ENCODE measurements around the gene SNAP47. TPM values are rescaled to one million over a fixed set of nuclear protein-coding genes. Genes with fewer than 3 reads are reported as not detected.
A peak's percentile ranks its signal among the peaks of the same experiment; 100 is the strongest.

Gene SNAP47
- total and polyA plus RNA-seq, 9 of the 15 experiments (the other 6 are each of a cell fraction or from before 2014, with no cell fraction given), result 2.5 to 41.3 (median 32.6) TPM

GRCh38 chr1:227729144-227729880, 5.9 kb upstream of the SNAP47 start (continued):
- no peak for TF ChIP-seq NCOR1 (IDR thresholded peaks at IDR 0.05)
- TF ChIP-seq TBP (optimal IDR thresholded peaks at IDR 0.05; ENCODE audit: low read depth, low read length), result no peak
- no peak for TF ChIP-seq TAF9B (IDR thresholded peaks at IDR 0.05; ENCODE audit: partially characterized antibody)
- peak; percentile 75 for TF ChIP-seq BHLHE40 (IDR thresholded peaks at IDR 0.05; ENCODE audit: low read length)
- TF ChIP-seq HDAC1 (IDR thresholded peaks at IDR 0.05), result no peak
- TF ChIP-seq ATF6 (CRISPR knock-in tag; IDR thresholded peaks at IDR 0.05), result no peak
- TF ChIP-seq ZBTB33 (CRISPR knock-in tag; IDR thresholded peaks at IDR 0.05), result no peak
- TF ChIP-seq FOXA3 (CRISPR knock-in tag; conservative IDR thresholded peaks at IDR 0.05 in 1 of 2, IDR thresholded peaks at IDR 0.05 in 1 of 2), result no peak
- TF ChIP-seq SP1 (CRISPR knock-in tag; IDR thresholded peaks at IDR 0.05), result 0 out of 2 replicates have a peak, but pooled peaks have one; percentile 30
- TF ChIP-seq NFIX (CRISPR knock-in tag; IDR thresholded peaks at IDR 0.05; ENCODE audit: low read depth), result no peak
- no peak for TF ChIP-seq CREB1 (IDR thresholded peaks at IDR 0.05)
- TF ChIP-seq CREB1 (CRISPR knock-in tag; IDR thresholded peaks at IDR 0.05), result no peak
- no peak for TF ChIP-seq BRCA1 (IDR thresholded peaks at IDR 0.05)
- TF ChIP-seq BRCA1 (CRISPR knock-in tag; IDR thresholded peaks at IDR 0.05), result no peak
- TF ChIP-seq ZNF696 (CRISPR knock-in tag; conservative IDR thresholded peaks at IDR 0.05), result no peak
- TF ChIP-seq, protein P1, sequence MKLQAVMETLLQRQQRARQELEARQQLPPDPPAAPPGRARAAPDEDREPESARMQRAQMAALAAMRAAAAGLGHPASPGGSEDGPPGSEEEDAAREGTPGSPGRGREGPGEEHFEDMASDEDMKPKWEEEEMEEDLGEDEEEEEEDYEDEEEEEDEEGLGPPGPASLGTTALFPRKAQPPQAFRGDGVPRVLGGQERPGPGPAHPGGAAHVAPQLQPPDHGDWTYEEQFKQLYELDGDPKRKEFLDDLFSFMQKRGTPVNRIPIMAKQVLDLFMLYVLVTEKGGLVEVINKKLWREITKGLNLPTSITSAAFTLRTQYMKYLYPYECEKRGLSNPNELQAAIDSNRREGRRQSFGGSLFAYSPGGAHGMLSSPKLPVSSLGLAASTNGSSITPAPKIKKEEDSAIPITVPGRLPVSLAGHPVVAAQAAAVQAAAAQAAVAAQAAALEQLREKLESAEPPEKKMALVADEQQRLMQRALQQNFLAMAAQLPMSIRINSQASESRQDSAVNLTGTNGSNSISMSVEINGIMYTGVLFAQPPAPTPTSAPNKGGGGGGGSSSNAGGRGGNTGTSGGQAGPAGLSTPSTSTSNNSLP (IDR thresholded peaks at IDR 0.05; ENCODE audit: borderline replicate concordance, low read depth, low read length), result no peak
- TF ChIP-seq ZFPM2 (CRISPR knock-in tag; IDR thresholded peaks at IDR 0.05), result 0 out of 2 replicates have a peak, but pooled peaks have one; percentile 29
- TF ChIP-seq, protein P2, sequence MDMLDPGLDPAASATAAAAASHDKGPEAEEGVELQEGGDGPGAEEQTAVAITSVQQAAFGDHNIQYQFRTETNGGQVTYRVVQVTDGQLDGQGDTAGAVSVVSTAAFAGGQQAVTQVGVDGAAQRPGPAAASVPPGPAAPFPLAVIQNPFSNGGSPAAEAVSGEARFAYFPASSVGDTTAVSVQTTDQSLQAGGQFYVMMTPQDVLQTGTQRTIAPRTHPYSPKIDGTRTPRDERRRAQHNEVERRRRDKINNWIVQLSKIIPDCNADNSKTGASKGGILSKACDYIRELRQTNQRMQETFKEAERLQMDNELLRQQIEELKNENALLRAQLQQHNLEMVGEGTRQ (CRISPR knock-in tag; IDR thresholded peaks at IDR 0.05), result peak; percentile 37; the same call in 1 of the 2 replicates
- TF ChIP-seq, protein P3, sequence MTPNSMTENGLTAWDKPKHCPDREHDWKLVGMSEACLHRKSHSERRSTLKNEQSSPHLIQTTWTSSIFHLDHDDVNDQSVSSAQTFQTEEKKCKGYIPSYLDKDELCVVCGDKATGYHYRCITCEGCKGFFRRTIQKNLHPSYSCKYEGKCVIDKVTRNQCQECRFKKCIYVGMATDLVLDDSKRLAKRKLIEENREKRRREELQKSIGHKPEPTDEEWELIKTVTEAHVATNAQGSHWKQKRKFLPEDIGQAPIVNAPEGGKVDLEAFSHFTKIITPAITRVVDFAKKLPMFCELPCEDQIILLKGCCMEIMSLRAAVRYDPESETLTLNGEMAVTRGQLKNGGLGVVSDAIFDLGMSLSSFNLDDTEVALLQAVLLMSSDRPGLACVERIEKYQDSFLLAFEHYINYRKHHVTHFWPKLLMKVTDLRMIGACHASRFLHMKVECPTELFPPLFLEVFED (CRISPR knock-in tag; conservative IDR thresholded peaks at IDR 0.05), result no peak
- no peak for TF ChIP-seq DDX20 (tag; IDR thresholded peaks at IDR 0.05; ENCODE audit: low read depth)
- TF ChIP-seq SMC3 (conservative IDR thresholded peaks at IDR 0.05; ENCODE audit: insufficient read depth, low read depth, low read length), result no peak
